ENCODE measurements around the gene GSTO2. TPM values are rescaled to one million over a fixed set of nuclear protein-coding genes. Genes with fewer than 3 reads are reported as not detected.

The GSTO2 gene
- total and polyA plus RNA-seq, 2 of the 13 experiments (the other 11 are each of a cell fraction or from before 2014, with no cell fraction given), result 2.1 to 7.9 TPM

- TF ChIP-seq ZNF18 (CRISPR knock-in tag; IDR thresholded peaks at IDR 0.05; ENCODE audit: insufficient replicate concordance), result peak; percentile 15
- TF ChIP-seq EED (CRISPR knock-in tag; IDR thresholded peaks at IDR 0.05), result 0 out of 2 replicates have a peak, but pooled peaks have one; percentile 45
- peak; percentile 64; the same call in 1 of the 2 replicates for TF ChIP-seq SRF (IDR thresholded peaks at IDR 0.05; ENCODE audit: low read depth, low read length)
- no peak for TF ChIP-seq ZNF326 (CRISPR knock-in tag; IDR thresholded peaks at IDR 0.05; ENCODE audit: borderline replicate concordance)
- 0 out of 2 replicates have a peak, but pooled peaks have one; percentile 35 for TF ChIP-seq RBFOX2 (IDR thresholded peaks at IDR 0.05; ENCODE audit: low read depth, low read length)
- TF ChIP-seq KDM2A (CRISPR knock-in tag; IDR thresholded peaks at IDR 0.05; ENCODE audit: borderline replicate concordance, low read depth), result peak; percentile 20; the same call in 1 of the 2 replicates
- TF ChIP-seq ESRRA (CRISPR knock-in tag; IDR thresholded peaks at IDR 0.05; ENCODE audit: low read depth), result 0 out of 2 replicates have a peak, but pooled peaks have one; percentile 31
- no peak for TF ChIP-seq HIVEP1 (CRISPR knock-in tag; IDR thresholded peaks at IDR 0.05)
- TF ChIP-seq ETV6 (CRISPR knock-in tag; conservative IDR thresholded peaks at IDR 0.05), result peak; percentile 42
- peak; percentile 26; the same call in 1 of the 2 replicates for TF ChIP-seq ZBTB7B (CRISPR knock-in tag; IDR thresholded peaks at IDR 0.05)
- TF ChIP-seq NONO (IDR thresholded peaks at IDR 0.05), result no peak
- no peak for TF ChIP-seq NONO (CRISPR knock-in tag; conservative IDR thresholded peaks at IDR 0.05)
- TF ChIP-seq MXD1 (CRISPR knock-in tag; IDR thresholded peaks at IDR 0.05), result peak; percentile 80
- TF ChIP-seq ERF (CRISPR knock-in tag; IDR thresholded peaks at IDR 0.05), result 0 out of 2 replicates have a peak, but pooled peaks have one; percentile 14
- 0 out of 2 replicates have a peak, but pooled peaks have one; percentile 20 for TF ChIP-seq ATF2 (CRISPR knock-in tag; IDR thresholded peaks at IDR 0.05)
- peak; percentile 53; the same call in 1 of the 2 replicates for TF ChIP-seq DNMT1 (CRISPR knock-in tag; IDR thresholded peaks at IDR 0.05)
- 0 out of 2 replicates have a peak, but pooled peaks have one; percentile 63 for TF ChIP-seq BRF2 (CRISPR knock-in tag; IDR thresholded peaks at IDR 0.05)
- TF ChIP-seq SNAPC2 (CRISPR knock-in tag; IDR thresholded peaks at IDR 0.05), result peak; percentile 83; the same call in 1 of the 2 replicates
- TF ChIP-seq ZBTB14 (CRISPR knock-in tag; IDR thresholded peaks at IDR 0.05), result peak; percentile 25; the same call in 1 of the 2 replicates
- TF ChIP-seq MED13 (CRISPR knock-in tag; IDR thresholded peaks at IDR 0.05), result no peak
- peak; percentile 57 for TF ChIP-seq NFKB2 (CRISPR knock-in tag; IDR thresholded peaks at IDR 0.05; ENCODE audit: borderline replicate concordance)
Measured at GRCh38 chr10:104337985-104338735, 69.2 kb downstream of the GSTO2 start, which contains the start of gene ITPRIP (continued).

Measured in HepG2 (cell line).